ENCODE results near the gene RBFOX1.

GRCh38 chr16:7397901-7398300 lies 65.3 kb downstream of the RBFOX1 start:
- no peak for TF ChIP-seq POLR2A (IDR thresholded peaks at IDR 0.05)
- TF ChIP-seq, protein P1, sequence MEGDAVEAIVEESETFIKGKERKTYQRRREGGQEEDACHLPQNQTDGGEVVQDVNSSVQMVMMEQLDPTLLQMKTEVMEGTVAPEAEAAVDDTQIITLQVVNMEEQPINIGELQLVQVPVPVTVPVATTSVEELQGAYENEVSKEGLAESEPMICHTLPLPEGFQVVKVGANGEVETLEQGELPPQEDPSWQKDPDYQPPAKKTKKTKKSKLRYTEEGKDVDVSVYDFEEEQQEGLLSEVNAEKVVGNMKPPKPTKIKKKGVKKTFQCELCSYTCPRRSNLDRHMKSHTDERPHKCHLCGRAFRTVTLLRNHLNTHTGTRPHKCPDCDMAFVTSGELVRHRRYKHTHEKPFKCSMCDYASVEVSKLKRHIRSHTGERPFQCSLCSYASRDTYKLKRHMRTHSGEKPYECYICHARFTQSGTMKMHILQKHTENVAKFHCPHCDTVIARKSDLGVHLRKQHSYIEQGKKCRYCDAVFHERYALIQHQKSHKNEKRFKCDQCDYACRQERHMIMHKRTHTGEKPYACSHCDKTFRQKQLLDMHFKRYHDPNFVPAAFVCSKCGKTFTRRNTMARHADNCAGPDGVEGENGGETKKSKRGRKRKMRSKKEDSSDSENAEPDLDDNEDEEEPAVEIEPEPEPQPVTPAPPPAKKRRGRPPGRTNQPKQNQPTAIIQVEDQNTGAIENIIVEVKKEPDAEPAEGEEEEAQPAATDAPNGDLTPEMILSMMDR (IDR thresholded peaks at IDR 0.05), result no peak
- no peak for TF ChIP-seq POLR2AphosphoS5 (IDR thresholded peaks at IDR 0.05)
- no peak for TF ChIP-seq EP300 (IDR thresholded peaks at IDR 0.05)
